Measurements from ENCODE around the gene DUOXA1.
"Not testable (repeated sequence)": the region's sequence is repeated elsewhere in the genome, so short reads cannot be mapped to it uniquely, and the experiment has no call there.

DUOXA1 gene

GRCh38 chr15:45151998-45152828 lies 22.5 kb upstream of the DUOXA1 start:
- DNase-seq (ENCODE audit: low read depth in 4 of 4, low spot score in 1 of 4) = no peak

GRCh38 chr15:45150997-45151396 lies 21.3 kb upstream of the DUOXA1 start:
- no peak for DNase-seq (ENCODE audit: low read depth in 4 of 4, low spot score in 1 of 4)

GRCh38 chr15:45150481-45150880 lies 20.8 kb upstream of the DUOXA1 start:
- no peak for DNase-seq (ENCODE audit: low read depth in 4 of 4, low spot score in 1 of 4)

- DNase-seq (ENCODE audit: low read depth in 4 of 4, low spot score in 1 of 4) = no peak
These were observed 19.4 kb upstream of the DUOXA1 start for GRCh38 chr15:45149060-45149459.

- no peak for DNase-seq (ENCODE audit: low read depth in 4 of 4, low spot score in 1 of 4)
These were observed 18.7 kb upstream of the DUOXA1 start for GRCh38 chr15:45148076-45149059.

- DNase-seq (ENCODE audit: low read depth in 4 of 4, low spot score in 1 of 4) = no peak
These were observed 17.9 kb upstream of the DUOXA1 start for GRCh38 chr15:45147606-45148005.

- no peak for DNase-seq (ENCODE audit: low read depth in 4 of 4, low spot score in 1 of 4)
These were observed 16.7 kb upstream of the DUOXA1 start for GRCh38 chr15:45146405-45146804.

GRCh38 chr15:45144775-45145174 lies 15.1 kb upstream of the DUOXA1 start:
- no peak for DNase-seq (ENCODE audit: low read depth in 4 of 4, low spot score in 1 of 4)

- DNase-seq (ENCODE audit: low read depth in 4 of 4, low spot score in 1 of 4) = no peak
These were observed 14.3 kb upstream of the DUOXA1 start for GRCh38 chr15:45143946-45144345.

GRCh38 chr15:45143056-45143455 lies 13.4 kb upstream of the DUOXA1 start:
- no peak for DNase-seq (ENCODE audit: low read depth in 4 of 4, low spot score in 1 of 4)

GRCh38 chr15:45141386-45141785 lies 11.7 kb upstream of the DUOXA1 start:
- DNase-seq (ENCODE audit: low read depth in 4 of 4, low spot score in 1 of 4) = no peak

GRCh38 chr15:45140557-45141250 lies 11.0 kb upstream of the DUOXA1 start:
- no peak for DNase-seq (ENCODE audit: low read depth in 4 of 4, low spot score in 1 of 4)

GRCh38 chr15:45139770-45140169 lies 10.1 kb upstream of the DUOXA1 start:
- DNase-seq (ENCODE audit: low read depth in 4 of 4, low spot score in 1 of 4) = no peak

GRCh38 chr15:45138814-45139765 lies 9.4 kb upstream of the DUOXA1 start:
- no peak for DNase-seq (ENCODE audit: low read depth in 4 of 4, low spot score in 1 of 4)

GRCh38 chr15:45137703-45138102 lies 8.0 kb upstream of the DUOXA1 start:
- no peak for DNase-seq (ENCODE audit: low read depth in 4 of 4, low spot score in 1 of 4)

- no peak for DNase-seq (ENCODE audit: low read depth in 4 of 4, low spot score in 1 of 4)
These were observed 6.7 kb upstream of the DUOXA1 start for GRCh38 chr15:45136378-45136764.

- not testable (repeated sequence) for DNase-seq (ENCODE audit: low read depth in 4 of 4, low spot score in 1 of 4)
These were observed 6.2 kb upstream of the DUOXA1 start for GRCh38 chr15:45135705-45136377.

- DNase-seq (ENCODE audit: low read depth in 4 of 4, low spot score in 1 of 4) = no peak
These were observed 5.3 kb upstream of the DUOXA1 start for GRCh38 chr15:45134682-45135604.

GRCh38 chr15:45134046-45134445 lies 4.4 kb upstream of the DUOXA1 start:
- DNase-seq (ENCODE audit: low read depth in 4 of 4, low spot score in 1 of 4) = no peak
